Panc1 (cell line): Measurements from ENCODE around the gene HGFAC. TPM values are rescaled to one million over a fixed set of nuclear protein-coding genes. Genes with fewer than 3 reads are reported as not detected.

Experiments
- ATAC-seq: fragments of 200-7000 bp; cut with Tn5 transposase; 2 replicates; pipeline ENCODE4 v1.9.1; 2020; ENCODE audit warnings: mild to moderate bottlenecking, moderate library complexity
- BruUV-seq: library from RNA; stranded (reverse); fragments of 400-500 nt; replicated peaks from 2 replicates; lab custom pipeline; 2021; lab: Mats Ljungman, UMichigan
- CTCF ChIA-PET: fragments of 300-600 bp; sonication (Branson Sonifier 250); formaldehyde crosslinking; loops from one replicate; lab custom pipeline; 2022; ENCODE audit warnings: antibody characterized with exemption; lab: Charles Lee
- POLR2A ChIA-PET: fragments of 300-600 bp; sonication (Branson Sonifier 250); formaldehyde crosslinking; loops from one replicate; lab custom pipeline; 2022; ENCODE audit warnings: antibody characterized with exemption; lab: Charles Lee
- DNase-seq: peaks from one replicate; pipeline ENCODE4 v3.0.0-alpha.2; 2010; ENCODE audit warnings: low read depth, low spot score
- H3K27ac ChIP-seq: 2 replicates; pipeline ENCODE4 v1.5.1; 2011; ENCODE audit warnings: mild to moderate bottlenecking, low read length, inconsistent platforms
- H3K27me3 ChIP-seq: fragments of 200-500 bp; sonication (Bioruptor generic); 2 replicates; pipeline ENCODE4 v1.6.0; 2014; ENCODE audit warnings: low read length, inconsistent platforms; ENCODE audit not compliant: control insufficient read depth, insufficient read depth
- H3K36me3 ChIP-seq: fragments of 200-500 bp; sonication (Bioruptor generic); 2 replicates; pipeline ENCODE4 v1.5.1; 2014; ENCODE audit warnings: inconsistent platforms, mild to moderate bottlenecking, low read length, moderate library complexity; ENCODE audit not compliant: control insufficient read depth, insufficient read depth
- H3K4me1 ChIP-seq: 2 replicates; pipeline ENCODE4 v1.5.1; 2011; ENCODE audit warnings: inconsistent platforms, mild to moderate bottlenecking, low read length, moderate library complexity; ENCODE audit not compliant: control insufficient read depth, insufficient read depth
- H3K4me3 ChIP-seq, 2 experiments: 2 replicates each; pipeline ENCODE4 v1.5.1; 2011 to 2012; ENCODE audit warnings: low read depth in 2 of 2, low read length in 2 of 2, mild to moderate bottlenecking in 2 of 2, inconsistent platforms in 1 of 2, moderate library complexity in 1 of 2
- H3K9me3 ChIP-seq: fragments of 200-500 bp; sonication (Bioruptor generic); 2 replicates; pipeline ENCODE4 v1.5.1; 2014; ENCODE audit warnings: low read depth, mild to moderate bottlenecking, inconsistent platforms, low read length, moderate library complexity; ENCODE audit not compliant: control insufficient read depth, insufficient read depth
- POLR2AphosphoS5 ChIP-seq: IDR thresholded peaks from 2 replicates; pipeline ENCODE4 v1.6.1; 2012; ENCODE audit warnings: mild to moderate bottlenecking, low read depth, low read length, moderate library complexity
- REST ChIP-seq, 2 experiments: IDR thresholded peaks; 2 replicates each; pipeline ENCODE4 v1.6.1; 2011 to 2012; ENCODE audit warnings: low read depth in 2 of 2, control low read depth in 1 of 2, low read length in 1 of 2, mild to moderate bottlenecking in 1 of 2, moderate library complexity in 1 of 2; ENCODE audit not compliant: insufficient read depth in 1 of 2
- SIN3A ChIP-seq: IDR thresholded peaks from 2 replicates; pipeline ENCODE4 v1.6.1; 2012; ENCODE audit warnings: low read depth, mild to moderate bottlenecking, low read length, moderate library complexity, borderline replicate concordance; ENCODE audit not compliant: insufficient read depth
- TCF7L2 ChIP-seq: IDR thresholded peaks from 2 replicates; pipeline ENCODE4 v1.6.1; 2011; ENCODE audit warnings: mild to moderate bottlenecking, low read depth, low read length, inconsistent platforms
- in situ Hi-C: cut with HindIII; loops from 2 replicates; pipeline ENCODE4 v1.10.0; 2016; ENCODE audit warnings: low sequenced_read_pairs, low pct_unique_long_range_greater_than_20kb
- intact Hi-C: fragments of 100-400 bp; cut with micrococcal nuclease; formaldehyde crosslinking; loops from one replicate; pipeline ENCODE4 v1.10.0; 2022; ENCODE audit not compliant: unreplicated experiment
- total RNA-seq: library from RNA; stranded (reverse); gene quantifications from one replicate; pipeline ENCODE4 v1.2.1, GENCODE V29; 2021; ENCODE audit not compliant: unreplicated experiment
- TF ChIP-seq, protein P1 (sequence below): fragments of 450-650 bp; IDR thresholded peaks from 2 replicates; pipeline ENCODE4 v1.5.1; 2017; ENCODE audit warnings: mild to moderate bottlenecking

The HGFAC gene
- total RNA-seq, 1 experiment from 2014 or later: 0.59 TPM

- CTCF ChIA-PET: no interaction called here
- no peaks in the 10 kb centered on the region for H3K4me1 ChIP-seq
- POLR2A ChIA-PET: no interaction called here
- H3K27ac ChIP-seq: no peak overlapping the region
- DNase-seq (no peak), ATAC-seq (no peak)
- no peak overlapping the region for H3K4me3 ChIP-seq
- no peaks in the 10 kb centered on the region for H3K27me3 ChIP-seq
- in situ Hi-C loops: no loop called here
- no peaks in the 10 kb centered on the region for H3K36me3 ChIP-seq
- no TSS peak for BruUV-seq
- intact Hi-C loops: no loop called here
- no peak for TF ChIP-seq SIN3A
- TF ChIP-seq REST (IDR thresholded peaks at IDR 0.05; ENCODE audit: insufficient read depth in 1 of 2, low read depth in 2 of 2, low read length in 1 of 2): no peak
- TF ChIP-seq, protein P1, sequence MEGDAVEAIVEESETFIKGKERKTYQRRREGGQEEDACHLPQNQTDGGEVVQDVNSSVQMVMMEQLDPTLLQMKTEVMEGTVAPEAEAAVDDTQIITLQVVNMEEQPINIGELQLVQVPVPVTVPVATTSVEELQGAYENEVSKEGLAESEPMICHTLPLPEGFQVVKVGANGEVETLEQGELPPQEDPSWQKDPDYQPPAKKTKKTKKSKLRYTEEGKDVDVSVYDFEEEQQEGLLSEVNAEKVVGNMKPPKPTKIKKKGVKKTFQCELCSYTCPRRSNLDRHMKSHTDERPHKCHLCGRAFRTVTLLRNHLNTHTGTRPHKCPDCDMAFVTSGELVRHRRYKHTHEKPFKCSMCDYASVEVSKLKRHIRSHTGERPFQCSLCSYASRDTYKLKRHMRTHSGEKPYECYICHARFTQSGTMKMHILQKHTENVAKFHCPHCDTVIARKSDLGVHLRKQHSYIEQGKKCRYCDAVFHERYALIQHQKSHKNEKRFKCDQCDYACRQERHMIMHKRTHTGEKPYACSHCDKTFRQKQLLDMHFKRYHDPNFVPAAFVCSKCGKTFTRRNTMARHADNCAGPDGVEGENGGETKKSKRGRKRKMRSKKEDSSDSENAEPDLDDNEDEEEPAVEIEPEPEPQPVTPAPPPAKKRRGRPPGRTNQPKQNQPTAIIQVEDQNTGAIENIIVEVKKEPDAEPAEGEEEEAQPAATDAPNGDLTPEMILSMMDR: no peak
- TF ChIP-seq POLR2AphosphoS5: no peak
- H3K9me3 ChIP-seq: no peaks in the 10 kb centered on the region
Observed at GRCh38 chr4:3423952-3424351, 17.8 kb upstream of the HGFAC start.

GRCh38 chr4:3424522-3425095 is 17.2 kb upstream of the HGFAC start:
- Histone ChIP-seq H3K9me3 (no peaks in the 10 kb centered on the region), H3K4me3 (no peak overlapping the region), H3K4me1 (no peaks in the 10 kb centered on the region), H3K27ac (no peak overlapping the region), H3K27me3 (no peaks in the 10 kb centered on the region), H3K36me3 (no peaks in the 10 kb centered on the region)
- in situ Hi-C loops (no loop called here), intact Hi-C loops (no loop called here)
- TF ChIP-seq, protein P1: no peak
- TF ChIP-seq TCF7L2: no peak
- no peak for TF ChIP-seq SIN3A
- no peak for TF ChIP-seq POLR2AphosphoS5
- TF ChIP-seq REST (IDR thresholded peaks at IDR 0.05; ENCODE audit: insufficient read depth in 1 of 2, low read depth in 2 of 2, low read length in 1 of 2): no peak
- ATAC-seq: no peak
- DNase-seq: no peak
- ChIA-PET CTCF (no interaction called here), POLR2A (no interaction called here)
- BruUV-seq: no TSS peak
